Measurements from ENCODE around the gene OR56A3.

Gene OR56A3

DNA sequence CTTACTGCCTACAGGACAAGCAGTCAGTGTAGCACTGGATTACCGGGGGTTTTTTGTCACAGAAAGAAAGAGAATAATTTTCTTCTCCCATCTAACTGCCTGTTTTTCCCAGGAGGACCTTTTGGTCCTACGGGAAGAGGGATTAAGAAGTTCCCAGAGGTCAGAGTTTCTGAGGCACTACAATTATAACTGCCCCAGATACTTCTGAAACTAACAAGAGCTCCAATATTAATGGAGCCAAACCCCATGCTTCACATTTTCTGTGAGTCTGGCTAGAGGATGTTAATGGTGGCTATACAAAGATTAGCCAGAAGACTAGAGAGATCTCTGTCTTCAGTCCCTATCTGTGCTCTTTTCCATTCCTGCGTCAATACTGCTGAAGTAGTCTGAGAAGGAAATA is at the start of gene OR56A3:
Gene OR56A3, plus strand, starts transcription at position 301 of the 400 bp plus-strand sequence. CDS start 5,096 bp downstream, outside the sequence.
- no peak for TF ChIP-seq CTCF (IDR thresholded peaks at IDR 0.05; ENCODE audit: low read depth, low read length, missing control alignments)
- in situ Hi-C loops (cut with HindIII; ENCODE audit: low sequenced_read_pairs), result no loop called here
- no peak within 1 kb of the TSS for H3K4me3 ChIP-seq (ENCODE audit: low read depth, low read length)
- no peak for DNase-seq (ENCODE audit: low read depth)

DNA sequence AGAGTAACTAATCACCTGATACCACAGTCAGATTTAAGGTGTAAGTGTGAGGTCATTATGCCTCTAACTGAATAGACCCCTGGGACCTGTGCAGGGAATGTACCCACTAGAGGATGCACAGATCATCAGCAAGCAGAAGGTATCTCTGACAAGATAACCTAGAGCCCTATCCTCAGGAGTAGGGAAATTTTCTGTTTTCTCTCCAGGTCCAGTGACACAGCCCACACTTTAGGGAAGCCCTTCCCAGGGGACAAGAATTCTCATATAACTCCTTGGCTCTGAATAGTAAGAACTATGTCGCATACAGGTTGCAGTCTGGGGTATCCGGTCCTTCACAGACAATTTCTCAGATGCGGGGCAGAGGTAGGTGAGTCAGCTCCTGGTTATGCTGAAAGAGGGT is 49.1 kb upstream of the OR56A3 start, which contains the start of gene OR52E5:
Gene OR52E5, plus strand, starts transcription at position 301 of the 400 bp plus-strand sequence. CDS start 7,569 bp downstream, outside the sequence.
- no peak for DNase-seq (ENCODE audit: low read depth)
- TF ChIP-seq CTCF (IDR thresholded peaks at IDR 0.05; ENCODE audit: low read depth, low read length, missing control alignments), result no peak
- in situ Hi-C loops (cut with HindIII; ENCODE audit: low sequenced_read_pairs), result no loop called here
- H3K4me3 ChIP-seq (ENCODE audit: low read depth, low read length), result no peak within 1 kb of the TSS

- TF ChIP-seq CTCF (IDR thresholded peaks at IDR 0.05; ENCODE audit: low read depth, low read length, missing control alignments), result no peak
- DNase-seq (ENCODE audit: low read depth), result no peak
- H3K4me3 ChIP-seq (ENCODE audit: low read depth, low read length), result no peak overlapping the region
- in situ Hi-C loops (cut with HindIII; ENCODE audit: low sequenced_read_pairs), result no loop called here
Measured at GRCh38 chr11:5899534-5899933, 42.5 kb upstream of the OR56A3 start.

DNA sequence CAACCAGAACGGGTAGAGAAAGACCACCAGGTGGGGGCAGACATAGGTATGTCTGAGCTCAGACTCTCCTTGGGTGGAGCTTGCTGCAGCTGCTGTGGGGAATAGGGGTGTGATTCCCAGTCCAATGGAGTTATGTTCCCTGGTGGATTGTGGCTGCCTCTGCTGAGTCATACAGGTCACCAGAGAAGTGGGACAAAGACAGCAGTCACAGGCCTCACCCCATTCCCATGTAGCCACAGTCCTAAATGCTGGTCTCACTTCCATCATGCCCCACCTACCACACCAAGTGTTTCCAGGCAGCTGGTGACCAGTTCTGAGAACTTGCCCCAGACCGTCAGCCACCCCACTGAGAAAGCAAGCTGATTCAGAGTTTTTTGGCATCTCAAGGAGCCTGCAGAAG is 31.5 kb upstream of the OR56A3 start:
- H3K4me3 ChIP-seq (ENCODE audit: low read depth, low read length), result no peak overlapping the region
- no peak for DNase-seq (ENCODE audit: low read depth)
- TF ChIP-seq CTCF (IDR thresholded peaks at IDR 0.05; ENCODE audit: low read depth, low read length, missing control alignments), result no peak
- in situ Hi-C loops (cut with HindIII; ENCODE audit: low sequenced_read_pairs), result no loop called here

DNA sequence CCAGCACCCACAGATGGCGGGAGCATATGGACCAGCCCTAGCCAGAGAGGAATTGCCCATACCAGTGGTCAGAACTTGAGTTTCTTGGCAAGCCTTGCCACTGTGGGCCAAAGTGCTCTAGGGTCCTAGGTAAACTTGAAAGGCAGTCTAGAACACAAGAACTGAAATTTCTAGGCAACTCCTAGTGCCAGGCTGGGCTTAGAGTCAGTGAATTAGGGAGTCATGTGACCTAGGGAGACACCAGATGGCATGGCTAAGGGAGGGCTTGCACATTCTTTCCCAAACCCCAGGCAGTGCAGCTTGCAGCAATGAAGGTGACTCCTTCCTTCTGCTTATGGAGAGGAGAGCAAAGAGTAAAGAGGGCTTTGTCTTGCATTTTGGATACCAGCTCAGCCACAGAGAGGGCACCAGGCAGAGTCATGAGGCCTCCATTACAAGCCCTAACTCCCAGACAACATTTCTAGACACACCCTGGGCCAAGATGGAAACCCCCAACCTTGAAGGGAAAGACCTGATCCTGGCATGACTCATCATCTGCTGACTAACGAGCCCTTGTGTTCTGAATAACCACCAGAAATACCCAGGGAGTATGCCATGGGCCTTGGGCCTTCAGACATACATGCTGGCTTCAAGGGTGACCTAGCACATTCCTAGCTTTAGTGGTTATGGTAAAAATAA is 19.2 kb upstream of the OR56A3 start:
- in situ Hi-C loops (cut with HindIII; ENCODE audit: low sequenced_read_pairs), result no loop called here
- no peak for TF ChIP-seq CTCF (IDR thresholded peaks at IDR 0.05; ENCODE audit: low read depth, low read length, missing control alignments)
- H3K4me3 ChIP-seq (ENCODE audit: low read depth, low read length), result no peak overlapping the region
- DNase-seq (ENCODE audit: low read depth), result no peak

DNA sequence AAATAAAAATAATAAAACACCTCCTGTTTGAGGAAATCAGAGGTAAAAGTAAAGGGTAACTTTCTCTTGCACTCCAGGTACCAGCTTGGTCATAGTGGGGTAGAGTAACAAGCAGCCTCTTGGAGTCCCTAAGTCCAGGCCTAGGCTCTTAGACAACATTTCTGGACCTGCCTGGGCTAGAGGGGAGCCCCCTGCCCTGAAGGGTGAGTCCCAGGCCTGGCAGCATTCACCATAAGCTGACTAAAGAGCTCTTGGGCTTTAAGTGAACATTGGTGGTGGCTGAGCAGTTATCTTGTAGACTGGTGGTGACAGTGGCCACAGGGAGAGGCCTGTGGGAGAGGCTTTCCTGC is 18.6 kb upstream of the OR56A3 start:
- TF ChIP-seq CTCF (IDR thresholded peaks at IDR 0.05; ENCODE audit: low read depth, low read length, missing control alignments), result no peak
- H3K4me3 ChIP-seq (ENCODE audit: low read depth, low read length), result no peak overlapping the region
- no peak for DNase-seq (ENCODE audit: low read depth)
- in situ Hi-C loops (cut with HindIII; ENCODE audit: low sequenced_read_pairs), result no loop called here

All from astrocyte of the cerebellum (primary cell).